ENCODE data around the gene KCNJ15.

Gene KCNJ15

GRCh38 chr21:38267136-38267755, 10.5 kb downstream of the KCNJ15 start:
- TF ChIP-seq CTCF (IDR thresholded peaks at IDR 0.05; ENCODE audit: low read depth, low read length, missing control alignments): no peak
- no peak for DNase-seq (ENCODE audit: low read depth)
- no peak overlapping the region for H3K4me3 ChIP-seq (ENCODE audit: low read depth, low read length)

GRCh38 chr21:38267991-38268863, 11.4 kb downstream of the KCNJ15 start:
- no peak for TF ChIP-seq CTCF (IDR thresholded peaks at IDR 0.05; ENCODE audit: low read depth, low read length, missing control alignments)
- DNase-seq (ENCODE audit: low read depth): no peak
- peak overlapping the region; percentile 16; the same call in 1 of the 2 replicates for H3K4me3 ChIP-seq (ENCODE audit: low read depth, low read length)

GRCh38 chr21:38268864-38269575, 12.2 kb downstream of the KCNJ15 start:
- no peak for TF ChIP-seq CTCF (IDR thresholded peaks at IDR 0.05; ENCODE audit: low read depth, low read length, missing control alignments)
- no peak for DNase-seq (ENCODE audit: low read depth)
- H3K4me3 ChIP-seq (ENCODE audit: low read depth, low read length): peak overlapping the region; percentile 16; the same call in 1 of the 2 replicates

GRCh38 chr21:38269576-38269936, 12.8 kb downstream of the KCNJ15 start:
- DNase-seq (ENCODE audit: low read depth): peak; percentile 55
- no peak for TF ChIP-seq CTCF (IDR thresholded peaks at IDR 0.05; ENCODE audit: low read depth, low read length, missing control alignments)
- no peak overlapping the region; the same call in 1 of the 2 replicates for H3K4me3 ChIP-seq (ENCODE audit: low read depth, low read length)

GRCh38 chr21:38272215-38272614, 15.4 kb downstream of the KCNJ15 start:
- H3K4me3 ChIP-seq (ENCODE audit: low read depth, low read length): no peak overlapping the region
- no peak for TF ChIP-seq CTCF (IDR thresholded peaks at IDR 0.05; ENCODE audit: low read depth, low read length, missing control alignments)
- DNase-seq (ENCODE audit: low read depth): no peak

GRCh38 chr21:38273745-38274542, 17.2 kb downstream of the KCNJ15 start:
- no peak for DNase-seq (ENCODE audit: low read depth)
- no peak overlapping the region for H3K4me3 ChIP-seq (ENCODE audit: low read depth, low read length)
- no peak for TF ChIP-seq CTCF (IDR thresholded peaks at IDR 0.05; ENCODE audit: low read depth, low read length, missing control alignments)

Data from GM12864 (cell line).